ENCODE results near the gene POLRMT.
"Not testable (repeated sequence)": the region's sequence is repeated elsewhere in the genome, so short reads cannot be mapped to it uniquely, and the experiment has no call there.

The POLRMT gene

DNA sequence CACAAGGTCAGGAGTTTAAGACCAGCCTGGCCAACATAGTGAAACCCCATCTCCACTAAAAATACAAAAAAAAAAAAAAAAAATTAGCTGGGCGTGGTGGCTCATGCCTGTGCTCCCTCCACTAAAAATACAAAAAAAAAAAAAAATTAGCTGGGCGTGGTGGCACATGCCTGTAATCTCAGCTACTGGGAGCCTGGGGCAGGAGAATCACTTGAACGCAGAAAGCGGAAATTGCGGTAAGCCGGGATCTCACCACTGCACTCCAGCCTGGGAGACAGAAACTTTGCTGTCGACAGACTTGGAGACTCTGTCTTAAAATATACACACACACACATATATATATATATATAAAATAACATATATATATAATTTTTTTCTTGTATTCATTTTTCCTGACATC is 6.8 kb downstream of the POLRMT start:
- DNase-seq (ENCODE audit: low spot score): not testable (repeated sequence)

DNA sequence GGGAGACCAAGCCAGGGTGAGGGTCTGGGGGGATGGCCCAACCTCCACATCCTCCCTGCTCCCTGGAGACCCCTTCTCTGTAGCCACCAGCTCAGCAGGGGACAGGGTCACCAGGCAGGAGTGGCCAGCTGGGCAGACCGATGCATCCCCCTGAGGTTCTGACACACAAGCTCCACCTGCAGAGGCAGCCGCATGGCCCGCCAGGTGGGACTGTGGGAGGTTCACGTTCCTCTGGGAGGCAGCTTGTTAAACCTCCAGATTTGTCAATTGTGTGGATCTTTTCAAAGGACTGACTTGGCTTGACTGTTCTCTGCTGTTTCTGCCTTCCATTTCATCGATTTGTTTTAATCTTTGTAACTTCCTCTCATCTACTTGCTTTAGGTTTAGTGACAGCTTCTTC is 8.1 kb downstream of the POLRMT start:
- no peak for DNase-seq (ENCODE audit: low spot score)

DNA sequence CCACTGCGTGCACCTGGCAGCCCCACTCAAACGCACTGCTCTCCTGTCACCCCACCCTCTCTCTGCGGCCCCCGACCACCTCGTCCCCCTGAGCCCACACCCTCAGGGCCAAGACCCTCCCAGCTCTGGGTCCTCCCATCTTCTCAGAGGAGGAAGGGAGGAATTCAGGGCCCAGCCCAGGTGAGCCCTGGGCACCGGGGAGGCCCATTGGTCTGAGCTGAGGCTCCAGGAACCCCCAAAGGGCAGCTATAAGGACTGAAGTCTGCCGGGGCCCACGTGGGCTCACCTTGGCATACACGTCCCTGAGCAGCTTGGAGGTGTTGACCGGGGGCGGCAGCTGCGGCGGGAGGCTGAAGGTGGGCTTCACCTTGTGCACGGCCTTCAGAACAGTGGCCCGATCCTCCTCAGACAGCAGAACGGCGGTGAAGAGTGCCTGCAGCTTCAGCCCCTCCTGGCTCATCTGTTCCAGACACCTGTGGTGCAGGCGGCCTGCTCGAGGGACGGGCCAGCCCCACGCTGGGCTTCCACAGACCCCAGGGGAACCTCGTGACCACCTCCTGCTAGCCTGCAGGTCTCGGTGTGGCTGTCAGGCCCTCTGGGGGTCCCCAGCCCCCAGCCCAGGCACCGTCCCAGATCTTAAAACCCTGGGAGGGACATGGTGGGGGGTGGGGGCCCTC is 8.8 kb downstream of the POLRMT start:
- no peak for DNase-seq (ENCODE audit: low spot score)

DNA sequence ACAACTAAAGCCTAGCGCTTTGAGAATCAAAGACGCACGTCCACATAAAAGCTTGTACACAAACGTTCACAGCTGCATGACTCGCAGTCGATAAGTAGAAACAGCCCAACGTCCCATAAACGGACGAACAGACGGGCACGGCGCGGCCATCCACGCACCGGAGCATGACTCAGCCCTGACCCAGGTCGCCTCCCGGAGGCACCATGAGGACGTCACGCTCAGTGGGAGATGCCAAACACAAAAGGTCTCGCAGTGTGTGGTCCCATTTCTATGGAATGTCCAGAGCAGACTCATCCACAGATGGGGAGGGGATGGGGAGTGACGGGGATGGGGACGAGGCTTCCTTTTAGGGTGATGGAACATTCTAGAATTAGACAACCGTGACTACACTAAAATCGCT is 9.4 kb downstream of the POLRMT start:
- no peak for DNase-seq (ENCODE audit: low spot score)

DNA sequence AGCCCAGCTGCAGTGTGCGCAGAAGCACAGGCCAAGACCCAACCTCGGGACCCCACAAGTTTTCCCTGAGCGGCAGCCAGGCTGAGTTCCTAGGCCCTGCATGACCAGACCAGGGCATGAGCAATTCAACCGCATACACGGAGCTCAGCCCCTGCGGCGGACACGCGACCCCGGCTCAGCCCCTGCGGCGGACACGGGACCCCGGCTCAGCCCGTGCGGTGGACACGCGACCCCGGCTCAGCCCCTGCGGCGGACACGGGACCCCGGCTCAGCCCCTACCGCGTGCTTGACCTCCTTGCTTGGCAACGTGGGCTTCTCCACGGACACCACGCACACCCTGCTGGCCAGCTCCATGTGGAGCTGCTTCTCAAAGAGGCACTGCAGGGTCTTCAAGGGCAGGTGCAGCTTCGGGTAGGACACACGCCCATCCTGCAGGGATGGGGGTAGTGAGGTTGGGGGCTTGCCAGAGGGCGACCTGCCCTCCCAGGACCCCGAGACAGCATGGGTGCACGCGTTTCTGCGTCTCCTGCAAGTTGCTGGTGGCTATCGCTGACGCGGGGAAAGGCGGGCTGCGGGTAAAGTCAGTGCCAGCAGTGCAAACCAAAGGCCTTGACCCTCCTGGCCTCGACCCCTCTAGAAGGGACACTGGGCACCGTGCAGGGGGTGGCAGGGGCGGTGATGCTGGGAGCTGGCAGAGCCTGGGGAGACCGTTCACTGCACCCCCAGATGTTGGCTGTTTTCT is 10.0 kb downstream of the POLRMT start:
- no peak for DNase-seq (ENCODE audit: low spot score)

DNA sequence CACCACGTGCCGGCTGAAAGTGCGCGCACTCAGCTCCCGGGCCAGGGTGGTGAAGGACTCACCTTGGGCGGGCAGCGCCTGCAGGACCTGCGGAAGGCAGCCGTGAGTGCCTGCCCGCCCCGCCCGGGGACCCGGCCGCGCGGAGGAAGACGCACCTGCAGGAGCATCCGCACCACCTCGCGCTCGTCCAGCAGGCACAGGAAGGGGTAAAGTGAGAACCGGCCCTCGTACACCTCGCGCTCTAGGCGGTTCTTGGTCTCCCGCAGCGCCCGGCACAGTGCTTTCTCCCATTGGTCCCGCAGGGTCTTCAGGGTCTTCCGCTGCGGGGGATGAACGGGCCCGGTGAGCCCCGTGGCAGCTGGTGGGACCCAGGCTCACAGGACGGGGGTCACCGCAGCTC is 10.7 kb downstream of the POLRMT start:
- no peak for DNase-seq (ENCODE audit: low spot score)

DNA sequence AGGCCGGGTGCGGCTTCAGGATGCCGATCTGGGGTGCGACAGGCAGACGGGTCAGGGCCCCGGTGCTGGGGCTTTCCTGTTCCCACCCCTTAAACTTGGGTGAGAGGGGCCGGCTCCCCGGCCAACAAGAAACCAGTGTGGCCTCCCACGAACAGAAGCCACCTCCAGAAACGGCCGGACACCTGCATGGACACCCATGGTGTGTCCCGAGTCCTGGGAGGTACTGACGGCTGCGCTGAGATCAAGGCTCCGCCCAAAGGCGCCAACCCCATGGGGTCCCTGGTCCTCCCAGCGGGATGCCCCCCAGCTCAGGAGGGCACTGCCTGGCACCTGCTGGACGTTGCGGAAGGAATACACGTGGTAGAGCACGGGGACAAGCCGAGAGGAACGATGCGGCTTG is 11.5 kb downstream of the POLRMT start:
- DNase-seq (ENCODE audit: low spot score): no peak

DNA sequence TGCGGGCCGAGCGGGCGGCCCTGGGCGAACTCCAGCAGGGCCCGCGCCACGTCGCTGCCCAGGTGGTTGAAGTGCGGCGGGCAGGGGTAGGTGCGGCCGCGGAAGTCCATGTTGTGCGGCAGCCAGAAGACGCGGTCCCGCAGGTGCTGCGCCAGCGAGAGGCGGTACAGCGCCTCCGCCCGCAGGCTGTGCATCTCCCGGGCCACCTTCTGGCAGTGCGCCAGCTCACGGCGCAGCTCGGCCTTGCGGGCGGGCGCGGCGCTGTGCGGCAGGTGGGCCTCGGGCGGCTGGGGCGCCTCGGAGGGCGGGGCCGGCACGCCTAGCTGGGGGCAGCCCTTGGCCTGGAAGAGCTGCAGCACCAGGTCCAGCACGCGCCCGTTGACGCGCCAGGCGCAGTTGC is 12.1 kb downstream of the POLRMT start:
- DNase-seq (ENCODE audit: low spot score): not testable (repeated sequence)

DNA sequence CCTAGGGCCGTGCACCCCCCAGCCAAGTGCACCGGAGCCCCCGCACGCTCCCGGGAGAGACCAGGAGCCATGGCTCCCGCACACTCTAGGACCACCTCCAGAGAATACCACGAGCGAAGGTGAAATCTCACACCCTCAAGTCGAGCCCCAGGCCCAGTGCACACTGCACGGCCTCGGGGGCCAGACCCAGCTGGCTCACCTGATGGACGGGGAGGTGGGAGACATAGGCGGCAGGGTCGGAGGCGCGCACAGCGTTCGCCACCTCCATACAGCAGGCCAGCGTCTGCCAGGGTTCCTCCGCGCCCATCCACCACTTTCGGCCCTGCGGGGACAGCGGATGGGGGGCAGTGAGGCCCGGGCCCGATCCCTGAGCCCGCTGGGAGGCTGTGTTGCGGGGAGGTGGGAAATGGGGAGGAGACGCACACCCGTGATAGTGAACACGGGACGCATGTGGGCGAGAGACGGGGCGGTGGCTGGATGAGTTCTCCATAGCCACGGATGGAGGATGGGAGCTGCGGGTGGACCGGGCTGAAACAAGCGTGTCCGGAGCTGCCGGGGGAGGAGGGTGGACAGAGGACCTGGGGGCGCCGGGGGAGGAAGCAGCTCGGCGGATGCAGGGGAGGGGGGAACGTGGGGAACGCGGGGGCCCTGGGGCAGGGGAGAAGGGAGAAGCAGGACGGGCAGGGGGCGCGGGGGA is 13.0 kb downstream of the POLRMT start:
- DNase-seq (ENCODE audit: low spot score): no peak

DNA sequence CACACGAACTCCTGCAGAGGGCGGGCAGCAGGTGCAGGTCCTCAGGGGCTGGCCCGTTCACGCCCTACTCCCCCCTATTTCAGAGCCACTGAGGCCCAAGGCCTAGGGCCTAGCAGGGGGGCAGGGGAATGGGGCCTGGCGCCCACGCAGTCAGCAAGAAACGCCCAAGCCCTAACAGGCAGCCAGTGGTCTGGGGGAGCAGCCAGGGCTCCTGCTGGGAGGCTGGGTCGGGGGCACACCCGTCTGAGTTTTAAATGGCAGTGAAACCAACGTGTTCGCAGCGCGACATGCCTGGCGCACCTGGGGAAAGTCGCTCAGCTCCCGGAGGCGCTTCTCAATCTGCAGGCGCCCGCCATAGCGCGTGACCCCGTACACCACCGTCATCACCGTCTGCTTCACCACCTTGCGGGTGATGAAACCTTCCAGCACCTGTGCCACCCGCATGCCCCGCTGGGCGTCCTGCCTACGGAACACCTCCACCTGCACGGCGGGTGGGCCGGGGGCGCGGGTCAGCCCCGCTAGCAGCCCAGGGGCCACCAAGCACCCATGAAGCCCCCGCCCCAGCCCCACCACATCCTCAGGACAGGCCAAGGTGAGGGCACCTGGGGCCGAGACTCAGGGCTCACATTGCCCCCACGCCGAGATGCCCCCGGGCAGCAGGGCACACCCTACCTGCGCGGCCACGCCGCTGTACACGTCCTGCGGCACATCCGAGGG is 13.9 kb downstream of the POLRMT start:
- no peak for DNase-seq (ENCODE audit: low spot score)

DNA sequence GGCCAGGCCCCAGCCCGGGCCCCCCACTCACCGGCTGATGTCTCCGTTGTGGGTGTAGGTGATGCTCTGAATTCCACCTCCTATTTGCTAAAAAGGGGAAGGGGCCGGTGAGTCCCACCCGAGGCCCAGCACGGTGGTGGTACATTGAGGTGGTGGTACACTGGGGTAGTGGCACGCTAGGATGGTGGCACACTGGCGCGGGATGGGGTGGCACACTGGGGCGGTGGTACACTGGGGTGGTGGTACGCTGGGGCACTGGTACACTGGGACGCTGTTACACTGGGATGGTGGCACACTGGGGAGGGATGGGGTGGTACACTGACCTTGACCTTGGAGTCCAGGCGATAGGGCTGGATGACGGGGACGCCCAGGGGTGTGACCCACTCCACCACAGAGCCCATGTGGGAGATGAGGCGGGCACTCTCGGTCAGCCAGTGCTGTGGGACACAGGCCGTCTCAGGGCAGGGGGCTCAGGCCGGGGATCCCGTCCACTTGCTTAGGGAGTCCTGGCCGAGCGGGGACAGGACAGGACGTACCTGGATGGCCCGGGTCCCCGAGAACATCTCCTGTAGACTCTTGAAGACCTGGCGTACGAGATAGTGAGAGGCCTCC is 14.6 kb downstream of the POLRMT start:
- DNase-seq (ENCODE audit: low spot score): no peak

DNA sequence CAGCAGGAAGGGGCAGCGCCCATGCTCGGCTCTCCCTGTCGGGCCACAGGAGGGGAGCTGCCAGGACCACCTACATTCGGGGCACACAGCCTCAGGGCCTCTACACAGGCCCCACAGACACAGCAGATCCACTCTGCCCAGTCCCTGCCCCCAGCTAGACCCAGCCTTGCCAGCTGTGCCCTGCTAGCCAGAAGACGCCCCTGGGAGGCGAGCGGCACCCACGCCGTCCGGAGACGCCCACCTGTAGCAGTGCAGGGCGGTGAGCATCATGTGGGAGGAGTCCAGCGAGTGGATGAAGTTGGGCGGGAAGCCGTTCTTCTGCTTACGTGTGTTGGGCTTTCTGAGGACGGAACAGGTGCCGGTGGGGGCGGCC is 15.1 kb downstream of the POLRMT start:
- DNase-seq (ENCODE audit: low spot score): no peak

DNA sequence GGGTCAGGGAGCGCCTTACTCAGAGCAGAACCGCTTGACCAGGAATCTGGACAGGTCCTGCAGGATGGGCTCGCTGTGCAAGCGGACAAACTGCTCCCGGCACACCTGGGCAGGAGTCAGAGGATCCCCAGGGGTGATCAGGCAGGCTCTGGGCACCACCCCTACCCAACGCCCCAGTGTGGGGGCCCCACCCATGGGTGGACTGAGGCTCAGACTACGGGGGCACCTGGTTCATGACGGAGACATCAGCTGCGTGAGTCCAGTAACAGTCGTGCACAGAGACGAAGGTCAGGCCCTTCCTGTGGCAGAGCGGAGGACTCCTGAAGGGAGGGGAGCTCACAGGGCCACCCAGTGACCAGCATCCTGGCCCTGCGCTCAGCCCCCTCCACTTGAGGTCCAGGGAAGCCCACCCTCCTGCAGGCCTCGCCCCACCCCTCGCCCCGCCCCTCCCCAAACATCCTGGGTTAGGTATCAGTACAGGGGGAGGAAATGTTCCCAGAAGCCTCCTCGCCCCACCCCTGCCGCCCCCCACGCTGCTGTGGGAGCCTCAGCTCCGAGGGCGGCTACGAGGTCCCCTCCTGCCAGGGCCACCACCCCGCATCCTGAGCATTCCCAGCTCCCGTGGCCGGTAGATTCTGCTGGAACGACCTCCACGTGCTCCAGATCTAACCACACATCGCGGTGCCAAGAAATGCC is 15.6 kb downstream of the POLRMT start:
- DNase-seq (ENCODE audit: low spot score): no peak

DNA sequence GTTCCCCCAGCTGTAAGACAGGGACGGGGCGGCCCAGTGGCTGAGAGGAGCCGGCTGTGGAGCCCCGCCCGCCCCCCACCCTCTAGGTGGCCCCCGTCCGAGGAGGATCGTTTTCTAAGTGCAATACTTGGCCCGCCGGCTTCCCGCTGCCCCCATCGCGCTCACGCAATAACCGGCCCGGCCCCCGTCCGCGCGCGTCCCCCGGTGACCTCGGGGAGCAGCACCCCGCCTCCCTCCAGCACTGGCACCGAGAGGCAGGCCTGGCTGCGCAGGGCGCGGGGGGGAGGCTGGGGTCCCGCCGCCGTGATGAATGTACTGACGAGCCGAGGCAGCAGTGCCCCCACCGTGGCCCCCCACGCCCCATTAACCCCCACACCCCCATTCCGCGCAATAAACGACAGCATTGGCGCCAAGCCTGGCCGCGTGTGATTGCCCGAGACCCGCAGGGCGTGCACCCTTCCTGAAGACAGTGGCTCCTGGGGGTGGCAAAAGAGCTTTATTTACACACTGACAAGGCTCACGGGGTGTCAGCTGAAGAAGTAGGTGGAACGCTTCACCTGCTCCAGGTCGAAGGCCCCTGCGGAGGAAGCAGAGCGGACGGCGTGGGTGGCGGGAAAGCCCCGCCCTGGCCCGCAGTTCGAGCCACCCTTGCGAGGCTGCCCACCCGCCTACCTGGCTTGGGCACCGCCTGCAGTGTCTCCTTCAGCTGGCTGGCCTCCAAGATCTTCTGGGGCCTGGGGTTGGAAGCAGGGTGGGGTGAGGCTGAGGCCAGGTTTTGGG is 16.4 kb downstream of the POLRMT start:
- no peak for DNase-seq (ENCODE audit: low spot score)

DNA sequence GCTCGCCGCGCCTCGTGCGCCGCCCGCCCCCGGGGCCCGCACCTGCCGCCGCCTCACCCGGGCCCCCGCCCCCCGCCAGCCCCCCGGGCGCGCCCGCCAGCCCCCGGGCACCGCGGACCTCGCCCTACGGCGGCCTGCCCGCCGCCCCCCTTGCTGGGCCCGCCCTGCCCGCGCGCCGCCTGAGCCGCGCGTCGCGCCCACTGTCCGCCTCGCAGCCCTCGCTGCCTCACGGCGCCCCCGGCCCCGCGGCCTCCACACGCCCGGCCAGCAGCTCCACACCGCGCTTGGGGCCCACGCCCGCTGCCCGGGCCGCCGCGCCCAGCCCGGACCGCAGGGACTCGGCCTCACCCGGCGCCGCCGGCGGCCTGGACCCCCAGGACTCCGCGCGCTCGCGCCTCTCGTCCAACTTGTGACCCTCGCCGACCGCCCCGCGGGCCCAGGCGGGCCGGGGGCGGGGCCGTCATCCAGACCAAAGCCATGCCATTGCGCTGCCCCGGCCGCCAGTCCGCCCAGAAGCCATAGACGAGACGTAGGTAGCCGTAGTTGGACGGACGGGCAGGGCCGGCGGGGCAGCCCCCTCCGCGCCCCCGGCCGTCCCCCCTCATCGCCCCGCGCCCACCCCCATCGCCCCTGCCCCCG is 17.2 kb downstream of the POLRMT start:
- DNase-seq (ENCODE audit: low spot score): no peak

DNA sequence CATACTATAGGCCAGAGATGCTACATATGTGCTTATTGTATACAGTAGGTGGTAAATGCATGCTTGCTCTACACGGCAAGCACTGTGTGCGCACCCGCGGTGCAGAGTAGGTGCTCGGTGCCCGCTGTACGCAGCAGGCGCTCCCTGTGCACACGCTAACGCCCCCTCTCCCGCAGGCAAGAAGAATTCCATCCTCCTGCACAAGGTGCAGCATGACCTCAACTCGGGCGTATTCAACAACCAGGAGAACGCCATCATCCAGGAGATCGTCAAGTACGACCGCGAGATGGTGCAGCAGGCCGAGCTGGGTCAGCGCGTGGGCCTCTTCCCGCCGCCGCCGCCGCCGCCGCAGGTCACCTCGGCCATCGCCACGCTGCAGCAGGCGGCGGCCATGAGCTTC is 17.7 kb downstream of the POLRMT start:
- DNase-seq (ENCODE audit: low spot score): no peak

DNA sequence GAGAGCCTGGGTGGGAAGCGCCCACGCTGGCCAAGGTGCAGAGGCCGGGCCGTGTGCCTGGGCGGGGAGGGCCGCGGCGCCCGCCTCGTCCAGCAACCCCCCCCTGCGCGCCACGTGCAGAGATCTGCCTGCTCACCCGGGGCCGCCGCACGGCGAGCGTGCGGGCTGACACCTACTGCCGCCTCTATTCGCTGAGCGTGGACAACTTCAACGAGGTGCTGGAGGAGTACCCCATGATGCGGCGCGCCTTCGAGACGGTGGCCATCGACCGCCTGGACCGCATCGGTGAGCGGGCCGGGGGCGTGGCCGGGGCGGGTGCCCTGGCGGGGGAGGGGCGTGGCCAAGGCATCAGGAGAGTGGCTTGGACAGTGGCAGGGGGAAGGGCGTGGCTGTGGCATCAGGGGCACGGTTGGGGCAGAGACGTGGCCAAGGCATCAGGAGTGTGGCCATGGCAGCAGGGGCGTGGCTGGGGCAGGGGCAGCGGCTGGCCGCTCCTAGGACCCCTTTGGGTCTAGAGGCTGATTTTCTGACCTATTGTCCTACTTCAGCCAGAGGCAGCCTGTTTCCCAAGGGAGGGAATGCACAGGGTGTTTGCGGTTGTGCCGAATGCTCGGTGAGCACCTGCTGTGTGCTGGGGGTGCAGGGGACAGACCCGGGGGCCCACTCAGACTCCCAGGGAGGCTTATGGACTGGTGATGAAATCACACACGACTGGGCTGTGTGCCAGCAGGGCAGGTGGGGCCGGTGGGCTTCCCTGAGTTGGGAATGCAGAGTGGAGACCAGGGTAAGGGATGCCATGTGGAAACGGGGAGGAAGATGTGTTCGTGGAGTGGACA is 19.4 kb downstream of the POLRMT start:
- no peak for DNase-seq (ENCODE audit: low spot score)

DNA sequence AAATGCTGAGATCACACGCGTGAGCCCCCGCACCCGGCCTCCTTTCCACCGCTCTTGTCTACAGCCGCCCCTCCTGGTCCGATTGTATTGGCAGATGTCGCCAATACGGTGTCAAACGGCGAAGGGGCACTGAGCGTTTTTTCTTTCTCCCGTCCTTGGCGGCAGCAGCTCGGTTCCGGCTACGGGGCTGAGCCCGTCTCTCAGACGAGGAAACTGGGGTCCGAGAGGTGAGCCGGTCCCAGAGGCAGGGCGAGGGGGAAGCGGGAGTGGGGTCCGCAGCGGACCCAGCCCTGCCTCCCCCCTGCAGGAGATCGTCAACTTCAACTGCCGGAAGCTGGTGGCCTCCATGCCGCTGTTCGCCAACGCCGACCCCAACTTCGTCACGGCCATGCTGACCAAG is 20.4 kb downstream of the POLRMT start:
- DNase-seq (ENCODE audit: low spot score): no peak

DNA sequence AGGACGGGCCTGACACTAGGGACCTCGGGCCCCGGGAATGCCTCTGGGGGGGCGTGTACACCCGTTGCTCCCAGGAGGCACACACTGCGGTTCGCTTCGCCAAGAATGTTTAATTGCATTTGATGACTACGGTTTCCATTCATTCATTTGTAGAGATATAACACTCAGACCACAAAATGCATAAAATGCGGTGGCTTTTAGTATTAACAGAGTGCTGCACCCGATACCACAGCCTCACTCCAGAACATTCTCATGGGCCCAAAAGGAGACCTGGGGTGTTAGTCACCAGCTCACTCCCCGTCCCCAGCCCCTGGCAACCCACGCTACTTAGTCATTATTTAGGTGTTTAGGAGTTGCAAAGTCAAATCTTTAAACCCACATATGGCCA is 21.9 kb downstream of the POLRMT start:
- peak; percentile 94 for DNase-seq (ENCODE audit: low spot score)

Measured in AG08396 (cell line).